HT1080 (cell line): ENCODE results near the gene PBX3. TPM values are rescaled to one million over a fixed set of nuclear protein-coding genes. Genes with fewer than 3 reads are reported as not detected.

Experiments
- DNase-seq: peaks from one replicate; pipeline ENCODE4 v3.0.0-alpha.2; 2015; ENCODE audit warnings: low read depth
- total RNA-seq: library from RNA; depleted of rRNA; stranded (reverse); fragments of >200 nt; shearing (Covaris generic); gene quantifications from 2 replicates; pipeline ENCODE4 v1.2.3, GENCODE V29; 2014

PBX3 gene
- total RNA-seq, 1 experiment from 2014 or later: 75.8 TPM

DNA sequence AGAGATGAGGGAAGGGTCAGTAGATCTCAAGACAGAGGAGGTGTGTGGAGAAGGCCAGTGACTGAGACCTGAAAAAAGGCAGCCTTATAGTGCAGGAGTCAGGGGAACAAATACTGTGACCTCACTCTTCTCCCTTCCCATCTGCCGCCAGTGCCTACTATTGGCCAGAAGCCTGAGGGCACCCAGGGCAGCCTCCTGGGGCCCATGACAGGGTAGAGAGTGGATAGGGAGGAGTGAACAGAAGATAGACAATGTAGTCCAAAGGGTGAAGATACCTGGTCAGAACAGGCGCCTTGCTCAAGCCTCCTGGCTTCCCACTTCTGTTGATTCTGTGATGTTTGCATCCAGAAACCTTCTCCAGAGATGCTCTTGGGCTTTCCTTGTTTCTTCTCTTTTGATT, 196.7 kb downstream of the PBX3 start:
- DNase-seq: no peak

DNA sequence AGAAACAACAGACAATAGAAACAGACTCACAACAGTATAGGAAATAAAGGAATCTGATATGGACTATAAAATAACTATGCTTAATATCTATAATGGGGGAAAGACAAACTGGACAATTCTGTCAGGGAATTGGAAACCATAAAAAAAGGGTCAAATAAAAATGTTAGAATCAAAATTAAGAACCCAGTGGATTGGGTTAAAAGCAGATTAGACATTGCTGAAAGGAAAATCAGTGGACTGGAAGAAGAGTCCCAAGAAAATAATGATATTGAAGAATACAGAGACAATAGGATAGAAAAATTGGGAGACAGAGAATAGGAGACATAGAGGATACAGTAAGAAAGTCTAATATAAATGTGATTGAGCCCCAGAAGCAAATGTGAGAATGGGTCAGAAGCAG, 199.2 kb downstream of the PBX3 start:
- DNase-seq: no peak

DNA sequence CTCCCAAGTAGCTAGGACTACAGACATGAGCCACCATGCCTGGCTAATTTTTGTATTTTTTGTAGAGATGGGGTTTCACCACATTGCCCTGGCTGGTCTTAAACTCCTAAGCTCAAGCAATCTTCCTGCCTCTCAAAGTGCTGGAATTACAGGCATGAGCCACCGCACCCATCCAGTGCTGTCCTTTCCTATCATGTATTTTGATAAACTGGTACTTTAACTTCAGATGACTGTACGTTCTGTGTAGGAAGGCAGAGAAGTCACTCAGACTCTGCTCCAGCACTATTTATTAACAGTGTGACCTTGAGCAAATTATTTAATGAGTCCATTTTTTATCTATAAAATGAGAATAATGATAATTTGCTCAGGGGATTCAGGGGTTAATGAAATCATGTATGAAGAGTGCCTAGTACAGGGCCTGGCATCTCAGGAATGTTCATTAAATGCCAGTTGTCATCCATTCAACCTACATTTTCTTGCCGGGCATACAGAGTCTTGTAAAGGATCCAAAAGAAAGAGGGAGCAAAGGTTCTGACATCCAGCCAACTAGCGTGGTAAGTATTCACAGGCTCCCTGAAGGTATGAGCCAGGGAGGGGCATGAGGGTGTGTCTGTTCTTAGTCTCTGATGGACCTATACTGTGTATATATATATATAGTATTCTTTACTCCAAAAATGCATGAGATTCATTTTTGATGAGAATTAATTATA, 201.9 kb downstream of the PBX3 start:
- no peak for DNase-seq

DNA sequence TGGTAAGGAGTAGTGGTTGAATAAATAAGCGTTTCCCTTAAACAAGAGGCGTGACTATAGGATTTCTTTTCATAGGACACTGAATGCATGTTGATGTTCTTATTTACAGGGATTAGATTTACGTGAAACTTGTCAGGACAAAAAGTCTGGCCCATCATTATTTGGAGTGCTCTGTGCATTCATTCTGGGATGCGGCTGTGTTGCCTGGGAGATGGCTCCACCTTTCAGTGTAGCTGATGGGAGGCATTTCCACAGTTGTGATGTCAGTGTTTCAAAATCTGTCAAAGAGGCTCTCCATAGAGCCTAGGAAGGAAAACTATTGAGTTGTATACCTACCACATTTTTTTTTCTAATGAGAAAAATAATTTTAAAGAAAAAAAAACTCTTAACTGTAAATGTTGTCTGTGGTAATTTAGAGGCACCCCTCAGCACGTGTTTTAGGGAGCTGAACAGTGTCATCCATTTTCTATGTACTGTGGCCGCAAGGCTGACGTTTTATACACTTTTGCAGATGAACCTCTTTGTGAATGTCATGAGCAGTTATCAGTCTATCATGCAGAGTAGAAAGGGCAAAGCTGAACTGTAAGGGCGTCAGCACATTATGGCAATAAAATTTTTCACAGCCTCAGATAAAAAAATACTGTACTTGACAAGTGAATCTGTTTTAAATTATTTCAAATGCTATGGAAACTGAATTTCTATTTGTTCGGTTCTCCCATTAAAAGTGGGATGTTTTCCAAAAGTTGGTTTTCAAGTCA, 202.7 kb downstream of the PBX3 start:
- no peak for DNase-seq

DNA sequence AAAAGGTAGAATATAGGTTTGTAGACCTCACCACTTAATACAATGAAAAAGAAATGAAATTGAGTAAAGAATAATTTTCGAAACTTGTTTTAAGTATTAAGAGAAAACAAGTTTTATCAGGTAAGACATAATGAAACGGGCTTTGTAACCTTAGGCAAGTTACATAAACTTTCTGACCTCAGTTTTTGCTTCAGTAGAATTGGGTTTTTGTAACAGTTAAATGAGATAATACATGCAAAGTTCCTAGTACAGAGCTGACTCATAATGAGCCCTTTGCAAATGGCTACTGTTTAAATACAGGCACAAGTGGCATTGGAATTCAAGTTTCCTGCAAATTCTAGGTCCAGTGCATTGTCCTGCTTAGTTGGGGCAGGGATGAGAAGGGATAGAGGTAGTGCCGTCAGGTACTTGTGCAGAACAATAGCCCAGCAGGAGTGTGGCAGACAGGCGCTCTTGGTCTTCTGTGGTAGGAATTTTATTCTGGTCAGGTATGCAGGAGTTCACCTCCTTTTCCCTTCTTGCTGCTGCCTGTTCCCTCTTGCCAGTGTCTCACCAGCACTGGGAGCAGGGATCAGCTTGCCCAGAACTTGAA, 203.8 kb downstream of the PBX3 start:
- no peak for DNase-seq

DNA sequence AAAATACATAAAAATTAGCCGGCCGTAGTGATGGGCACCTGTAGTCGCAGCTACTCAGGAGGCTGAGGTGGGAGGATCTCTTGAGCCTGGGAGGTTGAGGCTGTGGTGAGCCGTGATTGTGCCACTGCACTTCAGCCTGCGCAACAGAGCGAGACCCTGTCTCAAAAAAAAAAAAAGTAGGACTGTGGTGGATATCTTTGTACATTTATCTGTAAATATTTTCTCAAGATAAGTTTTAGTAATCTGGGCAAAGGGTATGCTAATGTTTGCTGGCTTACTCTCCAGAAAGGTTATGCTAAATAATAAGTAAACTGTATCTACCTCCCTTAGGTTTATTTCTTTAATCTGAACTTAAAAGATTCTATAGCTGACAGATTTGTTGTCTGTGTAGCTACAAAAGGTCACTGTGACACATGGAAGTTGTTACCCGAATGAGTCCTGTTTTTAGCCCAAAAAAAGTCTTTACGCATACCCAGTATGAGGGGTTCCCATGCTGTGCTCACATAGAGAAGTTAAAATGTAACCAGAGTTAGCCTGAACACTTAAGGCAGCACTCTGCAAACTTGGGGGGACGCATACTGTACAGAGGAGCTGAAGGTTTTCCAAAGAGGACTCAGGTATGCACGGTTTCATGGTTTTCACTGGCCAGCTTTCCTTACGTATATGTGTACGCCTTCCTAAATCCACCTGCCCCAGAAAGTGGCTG, 206.3 kb downstream of the PBX3 start:
- no peak for DNase-seq

DNA sequence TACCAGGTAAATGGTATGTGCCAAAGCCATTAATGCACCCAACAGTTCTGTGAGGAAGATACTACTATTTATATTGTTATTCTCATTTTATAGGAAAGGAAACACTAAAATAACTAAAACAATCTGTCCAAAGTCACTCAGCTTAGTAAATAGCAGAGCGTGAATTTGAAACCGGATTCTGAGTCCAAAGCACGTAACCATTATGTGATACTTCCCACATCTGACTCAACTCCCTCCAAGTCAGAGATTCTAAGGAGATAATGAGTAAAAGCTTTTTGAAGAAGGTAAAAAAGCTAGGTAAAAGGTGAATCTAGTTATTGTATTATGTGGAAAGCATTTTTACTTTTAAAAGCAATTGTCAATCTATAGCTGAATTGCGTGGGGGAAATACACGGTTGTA, 208.9 kb downstream of the PBX3 start:
- DNase-seq: no peak

DNA sequence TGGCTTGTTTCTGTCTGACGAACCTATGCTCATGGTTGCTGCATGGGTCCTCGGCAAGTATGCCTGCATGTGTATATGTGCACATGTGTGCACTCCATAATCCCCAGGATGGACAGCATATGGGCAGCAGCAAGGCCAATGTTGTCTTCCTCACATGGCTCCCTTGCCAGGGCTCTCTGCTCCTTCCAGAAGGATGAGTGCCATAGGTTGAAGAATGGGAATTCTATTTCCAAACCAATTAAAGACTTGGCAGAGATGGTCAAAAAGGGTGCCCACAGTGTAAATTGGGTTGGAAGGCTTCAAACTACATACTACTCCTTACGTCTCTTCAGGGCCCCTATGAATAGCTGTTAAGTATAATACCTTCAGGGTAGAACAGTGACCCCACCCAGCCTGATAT, 212.1 kb downstream of the PBX3 start:
- DNase-seq: no peak

DNA sequence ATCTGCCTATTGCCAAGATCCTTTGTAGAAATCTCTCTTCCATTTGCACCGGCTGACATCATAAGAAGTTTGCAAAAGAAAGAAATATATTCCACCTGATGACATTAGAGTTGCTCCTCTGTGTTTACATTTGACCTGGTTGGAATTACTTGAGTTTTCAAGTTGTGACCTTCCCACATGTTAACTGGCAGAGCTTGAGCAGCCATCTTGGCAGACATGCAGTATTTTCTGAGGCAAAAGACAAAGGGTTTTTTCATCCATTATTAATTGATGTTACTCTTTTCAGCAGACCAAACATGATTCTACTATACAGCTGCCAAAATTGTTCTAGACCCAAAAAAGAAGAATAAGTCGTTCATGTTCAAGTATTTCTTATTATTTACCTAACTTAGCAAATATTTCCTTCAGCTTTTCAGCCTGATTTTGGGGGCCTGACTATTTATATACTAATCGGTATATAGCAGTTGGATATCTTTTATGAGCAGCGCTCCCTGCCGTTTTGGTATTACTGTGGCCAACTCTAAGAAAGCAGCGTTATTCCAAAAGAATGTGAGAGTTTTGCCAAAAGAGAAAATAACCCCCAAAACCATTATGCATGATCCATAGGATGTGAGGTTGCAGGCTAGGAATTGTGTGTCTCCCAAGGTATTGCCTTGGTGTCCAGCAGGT, 212.9 kb downstream of the PBX3 start:
- no peak for DNase-seq

DNA sequence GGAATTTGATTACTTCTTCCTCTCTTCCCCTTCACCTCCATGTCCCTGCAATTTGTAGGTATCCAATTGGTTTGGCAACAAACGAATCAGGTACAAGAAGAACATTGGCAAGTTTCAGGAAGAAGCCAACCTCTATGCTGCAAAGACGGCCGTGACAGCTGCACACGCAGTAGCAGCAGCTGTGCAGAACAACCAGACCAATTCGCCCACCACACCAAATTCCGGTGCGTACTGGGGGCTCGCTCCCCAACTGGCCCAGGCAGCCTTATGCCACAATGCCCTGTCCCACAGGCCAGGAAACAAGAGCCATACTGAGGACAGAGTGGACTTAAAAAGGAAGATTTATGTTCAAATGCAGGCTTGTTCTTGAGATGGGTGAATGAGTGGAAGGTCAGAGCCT, 213.5 kb downstream of the PBX3 start:
- no peak for DNase-seq

DNA sequence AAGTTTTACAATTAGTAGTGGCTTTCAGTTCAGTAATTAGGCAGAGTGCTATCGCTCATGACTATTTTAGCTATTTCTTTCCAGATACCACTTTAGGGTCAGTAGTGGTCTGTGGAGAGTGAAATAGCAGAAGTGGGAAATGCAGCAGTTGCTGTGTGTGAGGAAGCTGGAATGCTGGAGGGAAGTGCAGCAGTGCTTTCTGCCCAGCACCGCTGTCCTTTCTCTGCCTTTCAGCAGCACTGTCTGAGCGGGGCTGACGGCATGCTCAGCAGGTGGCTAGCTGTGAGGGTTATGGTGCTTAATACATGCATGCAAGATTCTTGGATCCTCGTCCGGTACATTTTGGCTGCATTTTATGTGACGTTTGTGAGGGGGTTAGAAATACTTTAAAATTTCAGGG, 213.9 kb downstream of the PBX3 start:
- DNase-seq: no peak

DNA sequence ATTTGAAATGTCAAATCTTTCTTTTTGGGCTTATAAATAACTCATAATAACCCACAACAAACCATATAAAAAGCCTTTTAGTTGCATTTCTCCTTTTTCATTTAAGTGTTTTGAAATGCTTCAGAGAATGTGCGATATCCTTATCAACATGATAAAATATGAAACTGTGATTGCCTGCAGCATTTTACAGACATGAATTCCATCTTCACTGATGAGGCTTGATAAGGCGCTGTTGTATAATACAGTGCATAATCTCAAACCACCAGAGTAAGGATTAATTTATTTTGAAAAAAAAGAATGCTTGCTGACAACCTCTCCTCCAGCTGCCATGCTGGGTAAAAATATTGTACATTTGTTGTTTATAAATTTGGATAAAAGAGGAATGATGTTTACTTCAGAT, 216.8 kb downstream of the PBX3 start:
- no peak for DNase-seq

DNA sequence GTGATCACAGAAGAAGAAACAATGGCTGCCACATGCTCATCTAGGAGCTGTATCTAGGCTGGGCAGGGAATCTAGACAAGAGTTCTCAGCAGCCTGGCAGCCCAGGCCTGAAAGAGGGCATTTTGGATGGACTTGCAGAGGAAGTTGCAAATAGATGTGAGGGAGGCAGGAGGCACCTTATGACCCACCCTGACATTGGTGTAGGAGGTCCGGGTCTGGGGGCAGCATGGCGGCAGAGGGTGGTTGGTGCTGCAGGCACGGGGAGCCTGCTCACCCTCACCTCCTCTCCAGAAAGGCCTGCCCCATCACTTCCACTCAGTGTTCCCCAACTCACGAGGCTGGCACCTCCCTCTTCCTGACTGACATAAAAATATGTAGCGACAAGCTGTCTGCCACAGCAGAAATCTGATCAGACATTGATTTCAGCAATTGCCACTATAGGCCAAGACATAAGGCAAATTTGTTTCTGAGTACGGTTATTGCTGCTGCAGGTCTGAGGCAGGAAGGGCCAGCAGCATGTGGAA, 217.6 kb downstream of the PBX3 start:
- no peak for DNase-seq

DNA sequence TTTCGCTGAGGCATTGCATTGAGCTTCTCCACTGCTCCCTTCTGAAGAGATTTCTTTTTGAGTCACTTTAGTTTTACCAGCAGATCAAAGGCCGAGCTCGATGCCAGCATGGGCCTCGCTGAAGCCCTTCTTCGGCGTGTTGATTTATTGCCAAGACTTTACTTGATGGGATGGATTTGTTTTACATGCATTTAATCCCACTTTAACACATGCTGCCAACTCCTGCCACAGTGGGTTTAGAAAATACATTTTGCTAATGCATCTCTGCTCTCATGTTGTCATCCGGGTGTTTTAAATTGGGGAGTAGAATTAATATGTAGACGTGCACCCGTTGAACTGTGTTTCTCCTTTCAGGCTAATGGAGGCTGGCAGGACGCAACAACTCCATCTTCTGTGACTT, 218.3 kb downstream of the PBX3 start:
- no peak for DNase-seq

DNA sequence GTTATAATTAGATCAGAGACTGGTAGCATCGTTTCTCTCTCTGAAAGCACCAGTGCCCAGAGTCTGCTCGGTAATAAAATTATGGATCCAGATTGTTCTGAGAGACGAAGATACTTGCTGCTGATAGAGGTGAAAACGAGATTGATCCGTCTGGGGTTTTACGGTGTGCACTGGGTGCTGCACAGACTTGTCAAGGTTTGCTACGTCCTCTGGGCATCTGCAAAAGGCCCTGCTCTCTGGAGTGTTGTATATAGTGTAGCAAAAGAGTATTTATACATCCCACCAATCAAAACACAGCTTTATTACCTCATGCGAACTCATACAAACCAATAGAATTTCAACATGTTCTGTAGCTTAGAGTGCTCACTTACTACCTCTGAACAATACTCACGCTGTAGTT, 219.3 kb downstream of the PBX3 start:
- no peak for DNase-seq

DNA sequence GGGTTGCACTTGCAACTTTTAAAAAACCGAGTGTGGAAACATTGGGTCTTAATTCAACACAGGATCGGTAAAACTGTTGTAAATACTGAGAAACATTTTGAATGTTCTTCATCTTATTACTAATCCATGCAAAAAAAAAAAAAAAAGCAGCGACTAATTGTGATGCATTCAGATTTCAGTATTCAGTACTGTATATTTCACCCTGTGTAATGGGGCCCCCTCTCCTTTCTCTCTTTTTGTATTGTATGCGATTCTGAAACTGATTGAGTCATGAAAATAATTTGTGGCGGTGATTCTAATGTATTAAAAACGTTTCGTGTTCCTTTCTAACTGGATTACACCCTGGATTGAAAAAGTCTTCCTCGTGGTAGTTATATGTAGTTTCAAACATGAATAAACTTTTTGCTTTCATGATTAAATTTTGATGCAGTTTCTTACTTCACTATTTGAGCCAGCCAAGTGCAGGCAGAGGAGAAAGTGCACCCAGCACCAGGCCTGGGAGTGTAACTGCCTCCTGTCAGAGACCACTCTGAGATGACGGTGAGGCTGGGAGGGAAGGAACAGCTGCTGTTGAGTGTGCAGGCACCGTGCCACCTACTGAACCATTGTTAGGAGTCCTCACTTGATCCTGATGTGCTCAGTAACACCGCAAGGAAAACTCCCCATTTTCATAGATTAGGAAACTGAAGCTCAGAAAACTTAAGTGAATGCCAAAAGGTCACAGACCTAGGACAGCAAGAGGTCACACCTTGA, 220.0 kb downstream of the PBX3 start:
- DNase-seq: no peak

DNA sequence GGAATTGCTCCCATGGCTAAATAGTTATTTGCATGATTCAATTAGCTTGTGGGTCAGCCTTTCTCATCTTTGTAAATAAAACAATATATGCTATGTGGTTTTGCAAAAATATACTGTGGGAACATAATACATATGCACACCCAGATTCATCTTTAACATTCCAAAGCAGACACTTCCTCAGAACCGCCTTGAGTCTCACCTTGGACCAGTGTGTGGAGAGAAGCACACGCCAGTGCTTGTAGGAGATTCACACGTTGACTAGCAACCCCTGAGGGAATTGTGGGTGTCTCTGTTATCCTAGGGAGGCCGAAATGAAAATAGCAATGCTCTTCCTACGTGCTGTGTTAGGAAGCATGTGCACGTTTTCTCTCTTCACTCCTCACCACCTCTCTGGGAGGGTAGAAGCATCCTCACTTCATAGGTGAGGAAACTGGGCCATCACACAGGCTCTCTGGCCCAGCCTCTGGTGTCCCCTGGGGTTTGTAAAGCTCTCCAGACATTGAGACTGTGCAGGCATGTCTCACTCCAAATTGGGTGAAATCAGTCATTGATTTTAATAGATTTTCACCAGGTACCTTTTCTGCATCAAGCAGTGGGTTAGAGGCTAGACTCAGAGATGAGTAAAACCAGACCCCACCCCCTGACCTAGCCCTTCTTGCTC, 221.7 kb downstream of the PBX3 start:
- no peak for DNase-seq

DNA sequence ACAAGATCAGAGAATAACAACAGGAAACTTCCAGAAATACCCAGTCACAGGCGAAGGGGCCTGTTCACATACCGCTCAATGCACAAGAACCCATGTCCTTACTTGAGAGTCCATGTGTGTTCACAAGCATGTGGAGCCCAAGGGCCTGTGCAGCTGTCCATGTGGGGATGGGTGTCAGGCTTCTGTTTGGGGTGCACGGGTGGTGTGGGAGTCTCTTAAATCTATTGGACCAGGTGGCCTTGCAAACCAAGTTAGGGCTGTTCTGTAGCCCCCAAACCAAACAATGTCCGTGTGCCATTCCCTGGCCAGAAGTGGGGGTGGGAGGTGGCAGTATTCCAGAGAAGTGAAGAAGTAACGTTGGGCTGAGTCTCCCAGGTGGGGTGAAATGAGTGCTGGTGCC, 222.3 kb downstream of the PBX3 start:
- DNase-seq: no peak

DNA sequence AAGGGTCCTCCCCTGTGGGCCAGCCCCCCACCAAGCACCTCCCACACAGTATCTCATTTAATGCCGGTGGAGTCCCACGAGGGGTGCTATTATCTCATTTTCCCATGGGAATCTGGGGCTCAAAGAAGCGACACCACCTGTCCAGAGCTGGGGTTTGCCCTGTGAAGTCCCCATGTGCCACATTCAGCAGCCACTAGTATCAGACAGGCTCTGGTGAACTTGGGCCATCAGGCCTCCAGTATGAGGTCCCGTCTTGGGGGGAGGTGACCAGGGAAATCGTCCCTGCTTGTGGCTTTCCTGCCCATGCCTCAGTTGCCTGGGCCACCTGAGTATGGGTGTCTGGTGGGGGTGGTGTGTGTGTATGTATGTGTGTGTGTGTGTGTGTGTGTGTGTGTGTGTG, 222.7 kb downstream of the PBX3 start:
- DNase-seq: no peak

DNA sequence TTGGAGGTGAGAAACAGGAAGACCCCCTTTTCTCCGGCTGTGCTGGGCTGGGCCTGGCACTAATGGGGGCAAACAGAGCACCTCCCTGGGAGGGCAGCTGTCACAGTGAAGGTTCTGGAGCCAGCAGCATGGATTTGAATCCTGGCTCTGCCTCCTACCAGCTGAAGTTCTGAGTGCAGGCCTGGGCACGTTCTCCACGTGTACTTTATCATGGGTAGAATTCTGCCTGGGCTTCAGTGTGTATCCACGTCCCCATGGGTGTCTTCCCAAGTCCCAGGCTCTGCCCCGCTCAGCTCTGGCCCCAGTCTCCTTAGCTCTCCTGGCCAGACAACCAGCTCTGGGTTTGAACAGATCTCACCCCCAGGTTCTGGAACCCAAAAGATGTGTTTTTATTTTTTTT, 223.2 kb downstream of the PBX3 start:
- no peak for DNase-seq
